ENCODE measurements around the gene LYSMD3.

Gene LYSMD3

DNA sequence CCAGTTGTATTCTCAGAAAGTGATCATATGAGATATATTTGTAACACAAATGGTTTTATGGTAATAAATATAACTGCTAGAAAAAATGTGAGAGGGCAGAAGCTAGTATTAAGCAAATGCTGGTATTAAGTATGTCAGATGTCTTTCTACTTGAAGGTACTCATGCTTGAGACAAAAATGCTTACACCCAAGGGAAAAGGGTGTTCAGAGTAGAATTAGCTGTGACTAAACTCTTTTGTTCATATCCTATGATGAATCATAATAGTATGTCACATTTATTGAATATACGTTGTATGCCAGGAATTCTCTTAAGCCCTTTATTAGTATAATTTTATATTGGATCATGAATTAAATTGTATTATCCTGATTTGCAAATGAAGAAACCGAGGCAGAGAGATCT is 31.4 kb upstream of the LYSMD3 start:
- no peak for DNase-seq (ENCODE audit: insufficient read length, low spot score)
- FAIRE-seq, result no peak
- TF ChIP-seq SPI1 (IDR thresholded peaks at IDR 0.05; ENCODE audit: low read depth, low read length) (no peak), TAF1 (IDR thresholded peaks at IDR 0.05; ENCODE audit: low read depth, low read length) (no peak), POLR2AphosphoS5 (IDR thresholded peaks at IDR 0.05; ENCODE audit: low read depth, low read length) (no peak), PAX5 (IDR thresholded peaks at IDR 0.05; ENCODE audit: insufficient read depth, low read length, severe bottlenecking) (no peak), POU2F2 (IDR thresholded peaks at IDR 0.05; ENCODE audit: low read depth, low read length) (no peak), POLR2A (IDR thresholded peaks at IDR 0.05; ENCODE audit: low read depth, low read length) (no peak)

GRCh38 chr5:90558344-90559192 is 29.2 kb upstream of the LYSMD3 start, which contains the start of gene ADGRV1:
ADGRV1 (plus strand) TSS chr5:90558797; CDS start chr5:90558896, 99 bp downstream.
- FAIRE-seq, result peak; percentile 85
- DNase-seq (ENCODE audit: insufficient read length, low spot score), result peak; percentile 25
- TF ChIP-seq POLR2AphosphoS5 (IDR thresholded peaks at IDR 0.05; ENCODE audit: low read depth, low read length), result no peak
- no peak for TF ChIP-seq SPI1 (IDR thresholded peaks at IDR 0.05; ENCODE audit: low read depth, low read length)
- no peak for TF ChIP-seq POLR2A (IDR thresholded peaks at IDR 0.05; ENCODE audit: low read depth, low read length)
- no peak for TF ChIP-seq TAF1 (IDR thresholded peaks at IDR 0.05; ENCODE audit: low read depth, low read length)

DNA sequence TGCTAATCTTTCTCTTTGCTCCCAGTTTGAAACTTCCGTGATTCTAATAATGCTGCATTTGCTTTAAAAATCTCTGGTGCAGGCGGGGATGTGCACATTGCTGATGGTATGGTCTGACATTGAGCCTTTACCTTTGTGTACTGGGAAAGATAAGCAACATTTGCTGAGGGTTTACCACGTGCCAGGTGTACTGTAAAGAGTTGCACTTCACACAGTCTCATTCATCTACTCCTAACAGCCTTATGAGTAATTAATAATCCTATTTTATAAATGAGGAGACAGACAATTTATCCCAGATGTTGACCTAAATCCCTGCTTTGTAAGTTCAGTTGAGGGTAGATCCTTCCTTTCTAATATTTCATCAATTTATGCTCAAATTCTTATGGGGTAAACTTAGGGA is 28.5 kb upstream of the LYSMD3 start:
- DNase-seq (ENCODE audit: insufficient read length, low spot score) (no peak), FAIRE-seq (no peak)
- TF ChIP-seq SPI1 (IDR thresholded peaks at IDR 0.05; ENCODE audit: low read depth, low read length) (no peak), POLR2AphosphoS5 (IDR thresholded peaks at IDR 0.05; ENCODE audit: low read depth, low read length) (no peak), POLR2A (IDR thresholded peaks at IDR 0.05; ENCODE audit: low read depth, low read length) (no peak), TAF1 (IDR thresholded peaks at IDR 0.05; ENCODE audit: low read depth, low read length) (no peak), POU2F2 (IDR thresholded peaks at IDR 0.05; ENCODE audit: low read depth, low read length) (no peak)

DNA sequence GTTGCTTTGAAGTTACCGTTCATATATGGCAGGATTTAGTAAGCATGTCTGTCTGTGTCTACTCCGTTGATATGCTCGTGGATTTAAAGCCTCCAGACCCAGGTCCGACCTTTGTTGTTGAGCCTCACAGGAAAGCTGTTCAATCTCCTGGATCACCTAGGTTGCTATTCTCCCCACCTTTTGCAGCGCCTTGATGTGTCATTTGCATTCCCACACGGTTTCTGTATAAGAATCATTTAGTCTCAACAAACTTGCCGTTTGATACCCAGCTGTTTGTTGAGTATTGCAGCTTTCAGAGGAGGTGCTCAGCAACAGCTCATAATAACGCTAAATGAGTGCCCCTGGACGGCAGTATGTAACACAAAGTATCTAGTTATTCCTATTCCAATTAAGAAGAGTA is 28.0 kb upstream of the LYSMD3 start:
- peak; percentile 5 for FAIRE-seq
- no peak for DNase-seq (ENCODE audit: insufficient read length, low spot score)
- TF ChIP-seq TAF1 (IDR thresholded peaks at IDR 0.05; ENCODE audit: low read depth, low read length) (no peak), POLR2AphosphoS5 (IDR thresholded peaks at IDR 0.05; ENCODE audit: low read depth, low read length) (no peak), POU2F2 (IDR thresholded peaks at IDR 0.05; ENCODE audit: low read depth, low read length) (no peak), SPI1 (IDR thresholded peaks at IDR 0.05; ENCODE audit: low read depth, low read length) (no peak), PAX5 (IDR thresholded peaks at IDR 0.05; ENCODE audit: insufficient read depth, low read length, severe bottlenecking) (no peak), POLR2A (IDR thresholded peaks at IDR 0.05; ENCODE audit: low read depth, low read length) (no peak)

- FAIRE-seq, result no peak
- no peak for DNase-seq (ENCODE audit: insufficient read length, low spot score)
- TF ChIP-seq SPI1 (IDR thresholded peaks at IDR 0.05; ENCODE audit: low read depth, low read length), result no peak
- TF ChIP-seq POLR2AphosphoS5 (IDR thresholded peaks at IDR 0.05; ENCODE audit: low read depth, low read length), result no peak
- no peak for TF ChIP-seq POLR2A (IDR thresholded peaks at IDR 0.05; ENCODE audit: low read depth, low read length)
- no peak for TF ChIP-seq POU2F2 (IDR thresholded peaks at IDR 0.05; ENCODE audit: low read depth, low read length)
- TF ChIP-seq TAF1 (IDR thresholded peaks at IDR 0.05; ENCODE audit: low read depth, low read length), result no peak
Observed at GRCh38 chr5:90555666-90556065, 26.3 kb upstream of the LYSMD3 start.

DNA sequence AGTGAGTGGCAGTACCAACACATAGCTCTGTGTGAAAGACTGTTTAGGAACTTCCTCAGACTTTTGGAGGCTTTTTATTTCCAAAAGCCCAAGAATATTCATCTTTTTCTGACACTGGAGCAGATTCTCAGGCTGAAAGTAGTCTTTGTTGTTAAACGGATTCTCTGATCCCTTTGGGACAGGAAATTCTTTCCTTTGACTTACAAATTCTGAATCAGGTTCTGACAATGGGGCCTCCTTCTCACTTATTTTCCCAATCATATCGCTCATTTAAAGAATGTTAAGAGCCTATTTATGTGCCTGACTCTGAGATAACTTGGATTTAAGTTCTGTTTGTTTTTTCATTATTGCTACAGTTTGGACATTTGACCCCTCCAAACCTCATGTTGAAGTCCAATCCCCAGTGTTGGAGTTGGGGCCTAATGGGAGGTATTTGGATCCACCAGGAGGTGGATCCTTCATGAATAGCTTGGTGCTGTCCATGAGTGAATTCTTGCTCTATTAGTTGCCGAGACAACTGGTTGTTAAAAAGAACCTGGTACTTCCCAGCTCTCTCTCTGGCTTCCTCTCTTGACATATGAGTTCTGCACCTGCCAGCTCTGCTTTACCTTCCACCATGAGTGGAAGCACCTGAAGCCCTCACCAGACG is 25.1 kb upstream of the LYSMD3 start:
- no peak for DNase-seq (ENCODE audit: insufficient read length, low spot score)
- no peak for FAIRE-seq
- TF ChIP-seq POU2F2 (IDR thresholded peaks at IDR 0.05; ENCODE audit: low read depth, low read length), result no peak
- peak; percentile 39; the same call in 1 of the 2 replicates for TF ChIP-seq SPI1 (IDR thresholded peaks at IDR 0.05; ENCODE audit: low read depth, low read length)

GRCh38 chr5:90553711-90554110 is 24.3 kb upstream of the LYSMD3 start:
- no peak for TF ChIP-seq PAX5 (IDR thresholded peaks at IDR 0.05; ENCODE audit: insufficient read depth, low read length, severe bottlenecking)
- no peak for TF ChIP-seq POLR2A (IDR thresholded peaks at IDR 0.05; ENCODE audit: low read depth, low read length)
- TF ChIP-seq TAF1 (IDR thresholded peaks at IDR 0.05; ENCODE audit: low read depth, low read length), result no peak
- TF ChIP-seq SPI1 (IDR thresholded peaks at IDR 0.05; ENCODE audit: low read depth, low read length), result no peak
- no peak for TF ChIP-seq POU2F2 (IDR thresholded peaks at IDR 0.05; ENCODE audit: low read depth, low read length)
- TF ChIP-seq POLR2AphosphoS5 (IDR thresholded peaks at IDR 0.05; ENCODE audit: low read depth, low read length), result no peak
- DNase-seq (ENCODE audit: insufficient read length, low spot score) (no peak), FAIRE-seq (no peak)

DNA sequence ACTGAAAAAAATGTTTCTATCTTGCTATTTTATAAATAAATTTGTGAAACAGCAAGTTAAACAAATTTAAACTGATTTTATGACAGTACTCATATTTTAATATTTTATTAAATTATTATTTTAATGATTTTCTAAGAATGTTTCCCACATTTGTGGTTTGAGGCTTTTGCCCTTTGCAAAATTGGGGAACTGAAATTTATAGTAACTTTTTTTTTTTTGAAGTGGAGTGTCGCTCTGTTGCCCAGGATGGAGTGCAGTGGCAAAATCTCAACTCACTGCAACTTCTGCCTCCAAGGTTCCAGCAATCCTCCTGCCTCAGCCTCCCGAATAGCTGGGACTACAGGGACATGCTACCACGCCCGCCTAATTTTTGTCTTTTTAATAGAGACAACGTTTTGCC is 22.0 kb upstream of the LYSMD3 start:
- TF ChIP-seq SPI1 (IDR thresholded peaks at IDR 0.05; ENCODE audit: low read depth, low read length) (peak; percentile 83), POU2F2 (IDR thresholded peaks at IDR 0.05; ENCODE audit: low read depth, low read length) (no peak)
- no peak for FAIRE-seq
- no peak for DNase-seq (ENCODE audit: insufficient read length, low spot score)

GRCh38 chr5:90550963-90551362 is 21.6 kb upstream of the LYSMD3 start:
- DNase-seq (ENCODE audit: insufficient read length, low spot score), result no peak
- FAIRE-seq, result peak; percentile 52
- TF ChIP-seq POU2F2 (IDR thresholded peaks at IDR 0.05; ENCODE audit: low read depth, low read length) (no peak), TAF1 (IDR thresholded peaks at IDR 0.05; ENCODE audit: low read depth, low read length) (no peak), POLR2AphosphoS5 (IDR thresholded peaks at IDR 0.05; ENCODE audit: low read depth, low read length) (no peak), POLR2A (IDR thresholded peaks at IDR 0.05; ENCODE audit: low read depth, low read length) (no peak), PAX5 (IDR thresholded peaks at IDR 0.05; ENCODE audit: insufficient read depth, low read length, severe bottlenecking) (no peak), SPI1 (IDR thresholded peaks at IDR 0.05; ENCODE audit: low read depth, low read length) (no peak)

DNA sequence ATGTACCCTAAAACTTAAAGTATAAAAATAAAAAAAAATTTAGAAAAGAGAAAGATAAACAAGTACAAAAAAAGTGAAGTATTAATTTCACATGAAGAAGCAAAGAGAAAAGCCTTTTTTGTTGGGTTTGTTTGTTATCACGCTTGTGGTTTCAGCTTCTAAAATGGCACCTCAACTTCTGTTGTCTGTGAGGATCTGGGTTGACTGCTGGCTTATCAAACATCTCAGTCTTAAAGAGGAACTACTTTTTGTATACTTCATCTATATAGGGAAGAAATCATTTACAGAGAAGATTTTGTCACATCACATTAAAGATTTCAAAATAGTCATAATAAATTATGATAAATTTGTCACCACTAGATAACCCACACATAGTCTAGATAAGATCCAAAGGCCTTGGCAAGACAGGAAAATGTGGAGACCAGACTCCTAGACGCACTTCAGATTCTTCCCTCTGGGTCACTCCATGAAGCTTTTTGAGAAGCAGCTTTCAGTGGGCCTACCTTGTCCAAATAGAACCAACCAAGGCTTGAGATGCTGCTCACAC is 20.4 kb upstream of the LYSMD3 start:
- no peak for FAIRE-seq
- no peak for DNase-seq (ENCODE audit: insufficient read length, low spot score)
- TF ChIP-seq TAF1 (IDR thresholded peaks at IDR 0.05; ENCODE audit: low read depth, low read length), result no peak

All from GM12891 (cell line).